ENCODE results near the gene ALDH1A1.
A peak's percentile ranks its signal among the peaks of the same experiment; 100 is the strongest.
"Not testable (repeated sequence)": the region's sequence is repeated elsewhere in the genome, so short reads cannot be mapped to it uniquely, and the experiment has no call there.

Gene ALDH1A1

DNA sequence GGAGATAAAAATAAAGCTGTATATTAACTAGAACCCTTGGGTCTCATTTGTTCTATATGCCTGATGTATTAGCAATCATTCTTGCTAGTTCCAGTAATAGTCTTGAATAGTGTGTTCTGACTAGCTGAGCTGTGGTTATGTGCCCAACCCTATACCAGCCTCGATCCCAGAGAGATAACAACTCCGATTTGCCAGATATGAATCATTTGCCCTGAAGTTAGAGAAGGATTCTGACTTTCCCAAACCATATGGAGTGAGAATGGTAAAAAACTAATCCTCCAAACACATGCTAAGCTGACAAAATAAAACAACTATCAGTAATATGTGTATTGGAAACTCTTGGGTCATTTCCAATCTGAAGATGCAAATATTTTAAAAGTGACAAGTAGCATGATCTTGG, 64.8 kb downstream of the ALDH1A1 start:
- no peak for DNase-seq

DNA sequence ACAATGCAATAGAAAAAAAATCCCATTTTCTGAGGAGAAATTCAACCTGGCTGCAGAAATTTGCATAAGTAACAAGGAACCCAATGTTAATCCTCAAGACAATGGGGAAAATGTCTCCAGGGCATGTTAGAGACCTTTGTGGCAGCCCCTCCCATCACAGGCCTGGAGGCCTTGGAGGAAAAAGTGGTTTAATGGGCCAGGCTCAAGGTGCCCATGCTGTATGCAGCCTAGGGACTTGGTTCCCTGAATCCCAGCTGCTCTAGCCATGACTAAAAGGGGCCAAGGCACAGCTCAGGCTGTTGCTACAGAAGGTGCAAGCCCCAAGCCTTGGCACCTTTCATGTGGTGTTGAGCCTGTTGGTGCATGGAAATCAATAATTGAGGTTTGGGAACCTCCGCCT, 66.5 kb downstream of the ALDH1A1 start:
- DNase-seq, result no peak

DNA sequence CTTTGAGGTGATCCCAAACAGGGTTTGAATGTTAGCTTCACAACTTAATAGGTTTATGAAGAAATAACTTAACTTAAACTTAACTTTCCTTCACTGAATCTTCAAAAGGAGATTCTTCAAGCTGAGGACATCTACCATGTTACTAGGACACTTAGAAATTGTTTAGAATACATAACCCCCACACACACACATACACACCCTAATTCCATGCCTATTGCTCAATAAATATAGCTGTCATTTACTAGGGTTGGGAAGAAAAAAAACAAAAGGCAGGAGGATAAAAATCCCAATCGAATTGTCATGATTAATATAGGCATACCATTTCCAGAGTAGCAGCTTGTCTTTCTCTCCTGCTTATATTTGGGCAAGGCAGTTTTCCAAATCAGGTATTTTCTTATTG, 68.3 kb downstream of the ALDH1A1 start:
- no peak for DNase-seq

DNA sequence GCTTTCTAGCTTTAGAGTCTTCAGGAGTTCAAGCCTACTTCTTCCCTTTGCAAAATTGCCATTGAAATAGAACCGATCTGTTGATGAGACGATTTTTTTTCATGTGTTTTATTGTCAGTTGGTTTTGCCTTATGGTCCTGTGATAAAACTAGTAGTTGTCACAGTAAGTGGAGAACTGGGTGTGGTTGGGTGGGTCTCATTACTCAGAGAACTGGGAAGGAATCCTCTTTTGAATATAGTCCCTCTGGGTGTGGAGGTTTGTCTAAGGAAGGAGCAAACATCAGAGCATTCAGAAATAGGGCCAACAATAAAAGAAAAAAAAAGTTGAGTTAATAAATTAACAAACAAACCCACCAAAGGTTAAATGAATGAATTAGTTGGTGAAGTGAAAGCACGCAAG, 69.0 kb downstream of the ALDH1A1 start:
- no peak for DNase-seq

DNA sequence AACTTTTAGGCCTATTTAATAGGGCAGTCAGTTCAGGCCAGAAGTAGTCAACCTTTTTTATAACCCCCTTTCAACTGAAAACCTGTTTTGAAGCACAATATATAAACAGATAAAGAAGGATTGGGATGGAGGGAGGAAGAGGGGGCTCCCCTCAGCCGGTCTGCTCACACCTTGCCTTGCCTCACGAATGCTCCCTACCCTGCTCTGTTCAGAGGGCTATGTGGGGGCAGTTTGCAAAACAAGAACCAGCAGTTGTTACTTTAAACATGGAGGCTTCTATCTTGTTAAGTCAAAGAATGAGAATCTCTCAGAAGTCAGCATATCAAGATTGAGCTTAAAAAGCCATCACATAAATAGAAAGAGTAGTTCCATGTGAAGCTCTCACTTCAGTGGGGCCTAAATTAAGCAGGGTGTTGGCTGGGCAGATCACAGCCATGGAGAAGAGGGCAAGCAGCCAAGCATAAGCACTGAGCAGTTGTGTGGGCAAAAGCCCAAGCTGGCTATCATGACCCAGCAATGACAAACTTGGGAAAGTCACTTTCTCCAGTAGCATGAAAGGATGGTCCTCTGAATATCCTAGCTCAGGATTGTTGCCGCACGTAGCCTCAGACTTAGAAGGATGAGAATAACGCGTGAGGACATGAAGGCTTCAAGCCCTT, 70.6 kb downstream of the ALDH1A1 start:
- no peak for DNase-seq

DNA sequence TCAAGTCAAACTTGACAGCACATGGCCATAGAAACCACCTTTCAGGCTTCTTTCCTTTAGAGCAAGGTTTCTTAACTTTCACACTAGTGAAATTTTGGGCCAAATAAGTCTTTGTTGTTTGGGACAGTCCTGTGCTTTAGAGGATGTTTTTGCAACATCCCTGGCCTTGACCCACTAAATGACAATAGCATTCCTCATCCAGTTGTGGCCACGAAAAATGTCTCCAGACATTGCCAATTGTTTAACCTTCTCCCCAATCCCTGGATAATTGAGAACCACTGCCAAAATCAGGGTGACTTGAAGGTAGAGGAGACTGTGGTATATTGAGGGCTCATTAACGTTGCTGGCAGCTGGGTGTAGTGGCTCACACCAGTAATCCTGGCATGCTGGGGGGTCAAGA, 72.0 kb downstream of the ALDH1A1 start:
- DNase-seq, result no peak

DNA sequence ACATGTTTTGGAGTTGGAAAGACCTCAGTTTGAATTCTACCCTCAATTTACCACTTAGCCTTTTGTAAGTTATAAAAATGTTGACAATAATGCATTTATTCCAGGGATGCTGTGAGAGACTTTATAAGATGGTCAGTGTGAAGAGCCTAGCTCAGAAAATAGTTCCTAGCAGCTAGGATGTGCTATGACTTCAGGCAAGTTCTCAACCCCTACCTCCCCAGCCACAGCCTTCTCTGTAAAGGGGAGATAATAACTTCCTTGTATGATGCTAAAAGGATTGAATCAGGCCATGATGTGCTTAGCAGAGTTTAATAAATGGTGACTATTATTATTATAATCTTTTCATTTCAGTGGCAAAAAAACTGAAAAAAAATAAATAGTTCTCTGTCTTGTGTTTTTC, 77.6 kb downstream of the ALDH1A1 start:
- no peak for DNase-seq

DNA sequence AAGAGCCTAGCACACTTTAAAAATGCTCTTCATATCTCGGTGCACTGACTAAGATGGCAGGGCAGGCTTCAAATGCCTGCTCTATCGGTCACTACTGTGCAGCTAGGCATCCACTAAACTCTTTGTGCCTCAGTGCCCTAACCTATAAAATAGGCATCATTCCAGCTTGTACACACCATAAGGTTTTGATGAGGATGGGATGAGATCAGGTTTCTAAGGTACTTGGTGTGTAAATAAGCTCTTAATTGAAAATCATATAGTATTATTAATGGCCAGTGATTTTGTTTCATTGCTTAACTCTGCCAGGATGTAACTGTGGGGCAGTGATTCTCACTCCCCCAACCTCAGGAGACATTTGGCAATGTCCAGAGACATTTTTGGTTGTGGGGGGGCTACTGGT, 78.5 kb downstream of the ALDH1A1 start:
- no peak for DNase-seq

DNA sequence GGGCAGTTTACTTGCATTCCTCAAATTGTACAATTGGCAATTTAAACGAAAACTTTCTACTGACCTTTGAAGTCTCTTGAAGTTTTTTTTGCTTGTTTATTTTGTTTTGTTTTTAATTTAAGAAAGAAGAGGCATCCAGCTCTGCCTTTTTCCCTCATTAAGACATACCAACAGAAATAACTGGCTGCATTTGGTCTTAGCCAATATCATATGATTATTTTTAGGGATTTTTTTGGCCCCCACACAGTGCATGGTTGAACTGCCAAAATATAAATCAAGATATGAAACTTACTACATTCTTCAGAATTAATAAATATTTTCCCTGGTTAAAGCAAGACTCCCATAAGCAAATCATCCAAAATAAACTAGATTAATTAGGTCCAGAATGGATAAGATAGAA, 79.4 kb downstream of the ALDH1A1 start:
- no peak for DNase-seq

DNA sequence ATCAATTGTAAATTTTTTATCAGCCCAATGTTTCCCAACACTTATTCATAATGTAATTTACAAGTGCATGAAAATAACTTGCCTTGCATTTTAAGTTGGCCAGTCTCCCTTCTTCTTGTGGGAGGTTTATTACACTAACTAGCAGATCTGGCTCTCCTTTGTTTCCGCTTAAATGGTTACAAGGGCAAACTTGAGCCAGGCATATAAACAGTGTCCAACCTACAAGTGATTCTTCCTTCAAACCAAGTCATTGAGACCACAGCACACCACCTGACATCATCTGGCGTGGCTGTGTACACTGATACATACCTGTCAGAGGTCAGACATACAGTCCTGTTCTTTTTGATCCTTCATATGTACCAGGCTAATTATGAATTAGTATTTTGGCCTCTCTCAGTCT, 80.1 kb downstream of the ALDH1A1 start:
- no peak for DNase-seq

DNA sequence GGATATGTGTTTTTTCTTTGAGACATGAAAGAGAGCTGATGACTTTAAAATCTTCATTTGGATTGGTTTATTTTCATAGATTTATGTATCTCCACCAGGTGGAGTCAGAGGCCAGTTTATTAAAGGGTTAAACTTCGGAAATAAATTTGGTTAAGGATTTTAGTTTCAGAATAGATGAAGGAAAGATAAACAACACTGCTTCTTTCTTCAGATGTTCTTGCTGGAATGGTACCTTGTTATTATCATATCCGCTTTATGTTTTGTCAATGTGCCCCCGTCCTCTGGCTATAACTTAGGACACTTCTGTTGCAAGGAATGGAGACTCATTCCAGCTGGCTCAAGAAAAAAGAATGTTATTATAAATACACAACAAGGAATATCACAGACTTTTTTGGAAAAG, 81.2 kb downstream of the ALDH1A1 start:
- peak; percentile 12 for DNase-seq

DNA sequence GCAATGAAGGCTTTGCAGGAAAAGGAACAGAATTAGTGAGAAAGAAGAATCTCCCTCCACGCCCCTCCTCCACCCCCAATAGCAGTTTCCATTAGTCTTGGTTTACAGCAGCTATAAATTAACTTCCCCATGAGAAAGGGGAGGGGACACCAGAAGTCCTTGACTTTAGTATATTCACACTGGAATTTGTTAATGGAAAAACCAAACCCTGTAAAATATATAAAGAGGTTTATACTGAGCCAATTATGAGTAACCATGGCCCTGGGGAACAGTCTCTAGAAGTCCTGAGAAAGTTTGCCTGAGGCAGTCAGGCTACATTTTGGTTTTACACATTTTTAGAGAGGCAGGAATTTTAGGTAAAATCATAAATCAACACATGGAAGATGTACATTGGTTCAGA, 88.5 kb downstream of the ALDH1A1 start:
- peak; percentile 6 for DNase-seq

DNA sequence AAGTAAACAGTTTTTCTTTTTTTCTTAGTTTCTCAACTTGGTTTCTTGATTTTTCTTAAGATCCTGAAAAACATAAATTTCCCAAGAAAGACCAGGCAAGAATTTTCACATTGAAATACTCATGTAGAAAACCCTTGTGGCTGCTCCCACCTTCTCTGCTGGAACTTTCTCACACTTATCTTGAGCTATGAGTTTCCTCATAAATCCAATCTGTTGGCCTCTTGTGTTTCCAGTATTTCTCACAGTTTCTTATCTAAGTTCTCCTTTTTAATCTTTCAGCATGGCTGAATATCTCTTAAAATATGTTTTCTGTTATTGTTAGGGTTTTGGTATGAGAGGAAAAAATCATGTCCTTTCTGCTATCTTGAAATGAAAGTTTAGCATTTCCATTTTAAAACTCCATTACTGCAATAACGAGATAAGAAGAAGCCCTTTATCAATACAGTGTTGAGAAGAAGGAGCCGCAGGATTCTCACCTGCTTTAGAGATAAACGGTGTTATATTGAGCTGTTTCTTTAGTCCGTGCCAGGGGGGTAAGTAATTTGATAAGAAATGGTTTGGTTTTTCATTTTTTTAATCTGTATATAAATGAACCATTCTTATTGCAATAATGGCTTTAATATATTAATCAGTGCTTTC, 89.3 kb downstream of the ALDH1A1 start:
- no peak for DNase-seq

DNA sequence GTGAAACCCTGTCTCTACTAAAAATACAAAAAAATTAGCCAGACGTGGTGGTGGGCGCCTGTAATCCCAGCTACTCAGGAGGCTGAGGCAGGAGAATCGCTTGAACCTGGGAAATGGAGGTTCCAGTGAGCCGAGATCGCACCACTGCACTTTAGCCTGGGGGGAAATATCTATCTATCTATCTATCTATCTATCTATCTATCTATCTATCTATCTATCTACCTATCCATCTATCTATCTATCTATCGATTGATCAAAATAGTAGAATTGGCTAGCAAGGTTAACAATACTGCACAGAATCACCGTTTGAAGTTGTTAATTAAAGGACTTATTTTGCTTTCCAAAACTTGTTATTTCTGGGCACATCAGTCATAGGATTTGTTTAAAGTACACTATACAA, 90.1 kb downstream of the ALDH1A1 start:
- not testable (repeated sequence) for DNase-seq

DNA sequence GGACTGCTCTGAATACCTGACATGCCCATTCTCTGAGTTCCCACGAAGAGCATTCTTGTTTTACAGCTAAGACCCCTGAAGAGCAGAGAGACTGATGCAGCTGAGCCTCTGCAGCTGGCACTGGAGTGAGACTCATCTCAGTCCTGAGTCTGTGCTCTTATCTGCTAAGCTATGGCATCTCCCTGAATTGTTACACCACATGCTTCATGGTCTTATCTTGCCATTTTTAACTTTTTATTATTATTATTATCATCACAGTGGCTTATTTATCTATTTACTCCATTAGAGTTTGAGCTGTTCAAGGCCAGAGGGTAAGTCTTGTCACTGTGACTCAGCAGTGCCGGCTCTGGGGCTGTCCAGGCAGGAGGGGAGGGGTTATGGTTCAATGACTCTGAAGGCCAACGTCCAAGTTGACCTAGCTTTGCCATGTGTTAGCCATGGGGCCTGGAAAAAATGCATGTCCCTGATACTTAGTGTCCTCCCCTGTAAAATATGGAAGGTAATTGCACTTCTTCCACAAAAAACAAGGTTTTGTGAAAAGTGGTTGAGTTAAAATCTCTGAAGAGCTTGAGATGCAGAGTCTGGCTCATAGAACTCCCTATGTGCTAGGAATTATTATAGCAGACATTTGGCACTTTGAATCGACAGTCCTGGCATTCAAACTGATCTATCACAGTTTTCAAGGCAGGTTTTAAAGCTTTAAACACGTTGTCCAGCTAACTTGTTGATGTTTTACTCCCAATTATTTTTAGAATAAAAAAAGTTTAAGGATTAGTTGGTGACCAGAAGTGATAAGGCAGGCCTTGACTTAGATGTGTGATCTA, 94.6 kb downstream of the ALDH1A1 start:
- no peak for DNase-seq

DNA sequence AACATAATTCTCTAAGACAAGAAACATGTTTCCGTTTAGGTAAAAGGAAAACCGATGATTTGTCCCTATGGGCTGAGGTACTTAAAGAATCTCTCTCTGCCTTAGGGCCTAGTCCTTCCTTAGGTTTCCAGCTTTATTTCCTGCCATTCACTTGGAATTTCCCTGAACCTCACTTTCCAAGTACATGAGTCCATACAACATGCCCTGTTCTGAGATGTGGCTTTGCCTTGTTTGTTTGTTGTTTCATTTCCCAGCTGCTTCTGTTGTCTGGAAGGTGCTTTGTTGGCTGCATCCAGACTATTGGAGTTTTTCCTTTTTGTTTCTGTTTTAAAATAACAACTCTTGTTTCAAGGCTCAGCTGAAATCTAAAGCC, 95.2 kb downstream of the ALDH1A1 start:
- no peak for DNase-seq

DNA sequence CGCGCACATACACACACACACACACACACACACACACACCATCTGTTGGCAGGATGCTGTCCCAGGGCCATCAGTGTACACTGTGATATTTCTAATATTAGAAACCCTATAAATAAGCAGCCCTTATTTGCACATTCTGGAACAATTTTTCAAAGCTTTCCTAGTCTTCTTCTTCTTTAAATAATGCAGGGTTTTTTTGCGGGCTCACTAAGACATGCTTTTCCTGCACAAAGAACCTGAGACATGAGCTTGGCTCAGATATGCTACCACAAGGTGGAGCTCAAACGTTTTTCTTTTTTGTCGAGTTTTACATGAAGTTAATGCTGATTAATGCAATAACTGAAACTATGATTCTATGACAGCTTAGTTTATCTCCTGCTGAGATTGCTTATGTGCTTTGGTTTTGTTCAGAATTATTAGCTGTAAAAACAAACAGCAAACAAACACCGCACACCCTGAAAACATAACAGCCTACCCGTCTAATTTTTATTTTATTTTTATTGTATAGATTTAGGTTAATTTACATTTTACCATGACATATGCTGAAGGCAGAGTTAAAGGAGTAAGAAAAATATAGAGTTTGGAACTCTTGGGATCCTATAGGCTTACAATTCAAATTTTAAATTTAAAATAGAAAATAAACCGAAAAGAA, 95.8 kb downstream of the ALDH1A1 start:
- DNase-seq, result peak; percentile 65

DNA sequence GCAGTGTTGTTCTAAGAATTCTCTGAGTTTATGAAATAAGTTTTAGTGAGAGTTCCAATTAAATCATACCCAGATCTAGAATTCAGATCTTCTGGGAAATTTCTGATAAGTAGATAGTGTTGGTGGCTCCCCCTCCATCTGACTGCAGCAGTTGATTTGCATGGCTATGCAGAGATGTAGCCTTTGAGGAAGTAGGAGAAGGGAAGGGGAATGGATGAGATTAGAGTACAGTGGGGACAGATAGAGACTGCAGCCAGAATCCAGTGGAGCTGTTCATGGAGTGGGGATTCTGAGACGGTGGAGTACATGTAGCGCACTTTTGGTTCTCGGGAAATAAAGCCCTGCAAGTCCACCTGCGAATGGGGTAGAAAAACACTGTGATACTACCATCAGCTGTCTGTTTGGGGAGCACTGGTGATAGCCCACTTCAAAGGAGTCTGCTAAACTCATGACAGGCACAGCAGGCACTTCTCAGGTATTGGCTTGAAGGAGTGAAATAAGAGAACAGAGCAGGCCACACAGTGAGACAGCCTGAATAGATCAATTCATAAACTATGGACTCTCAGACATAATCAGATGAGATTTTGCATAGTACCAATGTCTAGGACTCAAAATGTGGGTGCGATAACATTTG, 96.8 kb downstream of the ALDH1A1 start:
- no peak for DNase-seq

DNA sequence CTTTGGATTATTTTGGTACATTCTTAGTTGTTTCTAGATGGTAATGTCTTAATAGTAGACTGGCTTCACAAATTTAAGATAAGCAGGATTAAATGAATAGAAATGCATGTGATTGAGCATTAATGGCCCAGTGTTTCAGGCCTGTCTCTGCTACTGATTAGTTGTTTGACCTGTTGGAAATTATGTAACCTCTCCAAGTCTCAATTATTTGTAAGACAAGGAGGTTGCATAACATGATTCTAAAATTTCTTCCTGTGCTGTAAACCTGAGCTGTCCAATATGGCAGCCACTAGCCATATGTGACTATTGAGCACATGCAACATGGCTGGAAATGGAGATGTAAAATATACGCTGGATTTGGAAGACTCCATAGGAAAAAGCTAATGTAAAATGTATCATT, 97.5 kb downstream of the ALDH1A1 start:
- no peak for DNase-seq

All from NCI-H82 (cell line).